Measurements from ENCODE around the gene CCDC141.
"Not testable (repeated sequence)": the region's sequence is repeated elsewhere in the genome, so short reads cannot be mapped to it uniquely, and the experiment has no call there.

The CCDC141 gene

DNA sequence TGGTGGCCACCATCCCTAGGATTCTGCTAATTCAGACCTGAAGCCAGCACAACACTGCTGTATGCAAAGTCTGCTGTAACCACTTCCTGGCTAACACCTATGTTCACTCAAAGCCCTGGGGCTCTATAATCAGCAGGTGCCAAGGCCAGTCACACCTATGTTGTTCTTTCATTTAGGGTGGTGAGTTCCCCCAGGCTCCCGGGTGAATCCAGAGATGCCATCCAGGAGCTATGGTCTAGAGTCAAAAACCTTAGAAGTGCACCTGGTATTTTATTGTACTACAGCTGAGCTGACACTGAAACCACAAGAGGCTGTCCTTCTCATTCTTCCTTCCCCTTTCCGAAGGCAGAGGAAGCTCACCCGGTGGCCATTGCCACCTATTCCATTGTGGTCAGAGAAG is 46.2 kb upstream of the CCDC141 start:
- Histone ChIP-seq H4K20me1 (ENCODE audit: control insufficient read depth, insufficient read depth, low read depth, low read length) (no peaks in the 10 kb centered on the region), H3F3A (ENCODE audit: control insufficient read depth, insufficient read depth) (no peaks in the 10 kb centered on the region), H3K9me3 (ENCODE audit: control insufficient read depth, insufficient read depth, low read length) (no peaks in the 10 kb centered on the region), H3K4me3 (ENCODE audit: low read length) (peak overlapping the region; percentile 52), H3K4me1 (ENCODE audit: control insufficient read depth, low read length) (peaks cover 67% of the 10 kb centered on the region), H3K79me2 (ENCODE audit: control insufficient read depth, low read length) (no peaks in the 10 kb centered on the region), H3K9me2 (replicated peaks; ENCODE audit: control insufficient read depth, low read length) (no peaks in the 10 kb centered on the region), H3K4me2 (ENCODE audit: low read length) (peak overlapping the region; percentile 70), H3K27me3 (ENCODE audit: control insufficient read depth, low read length) (no peaks in the 10 kb centered on the region), H3K27ac (ENCODE audit: low read depth, low read length) (peak overlapping the region; percentile 73), H3K36me3 (ENCODE audit: control insufficient read depth, low read length) (no peaks in the 10 kb centered on the region)
- TF ChIP-seq, protein P1, sequence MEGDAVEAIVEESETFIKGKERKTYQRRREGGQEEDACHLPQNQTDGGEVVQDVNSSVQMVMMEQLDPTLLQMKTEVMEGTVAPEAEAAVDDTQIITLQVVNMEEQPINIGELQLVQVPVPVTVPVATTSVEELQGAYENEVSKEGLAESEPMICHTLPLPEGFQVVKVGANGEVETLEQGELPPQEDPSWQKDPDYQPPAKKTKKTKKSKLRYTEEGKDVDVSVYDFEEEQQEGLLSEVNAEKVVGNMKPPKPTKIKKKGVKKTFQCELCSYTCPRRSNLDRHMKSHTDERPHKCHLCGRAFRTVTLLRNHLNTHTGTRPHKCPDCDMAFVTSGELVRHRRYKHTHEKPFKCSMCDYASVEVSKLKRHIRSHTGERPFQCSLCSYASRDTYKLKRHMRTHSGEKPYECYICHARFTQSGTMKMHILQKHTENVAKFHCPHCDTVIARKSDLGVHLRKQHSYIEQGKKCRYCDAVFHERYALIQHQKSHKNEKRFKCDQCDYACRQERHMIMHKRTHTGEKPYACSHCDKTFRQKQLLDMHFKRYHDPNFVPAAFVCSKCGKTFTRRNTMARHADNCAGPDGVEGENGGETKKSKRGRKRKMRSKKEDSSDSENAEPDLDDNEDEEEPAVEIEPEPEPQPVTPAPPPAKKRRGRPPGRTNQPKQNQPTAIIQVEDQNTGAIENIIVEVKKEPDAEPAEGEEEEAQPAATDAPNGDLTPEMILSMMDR (IDR thresholded peaks at IDR 0.05; ENCODE audit: low read depth, low read length, poor library complexity, severe bottlenecking) = no peak
- TF ChIP-seq EZH2phosphoT487 (IDR thresholded peaks at IDR 0.05; ENCODE audit: borderline replicate concordance, low read length) = no peak

DNA sequence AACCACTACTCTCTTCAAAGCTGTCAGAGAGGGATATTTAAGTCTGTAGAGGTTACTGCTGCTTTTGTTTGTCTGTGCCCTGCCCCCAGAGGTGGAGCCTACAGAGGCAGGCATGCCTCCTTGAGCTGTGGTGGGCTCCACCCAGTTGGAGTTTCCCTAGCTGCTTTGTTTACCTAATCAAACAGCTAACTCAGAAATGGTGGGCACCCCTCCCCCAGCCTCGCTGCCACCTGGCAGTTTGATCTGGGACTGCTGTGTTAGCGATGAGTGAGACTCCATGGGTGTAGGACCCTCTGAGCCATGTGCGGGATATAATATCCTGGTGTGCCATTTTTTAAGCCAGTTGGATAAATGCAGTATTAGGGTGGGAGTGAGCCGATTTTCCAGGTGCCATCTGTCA is 43.0 kb upstream of the CCDC141 start:
- H3K9me2 ChIP-seq (replicated peaks; ENCODE audit: control insufficient read depth, low read length); H3K79me2 ChIP-seq (ENCODE audit: control insufficient read depth, low read length); H3K9me3 ChIP-seq (ENCODE audit: control insufficient read depth, insufficient read depth, low read length); H3K27me3 ChIP-seq (ENCODE audit: control insufficient read depth, low read length); H3K27ac ChIP-seq (ENCODE audit: low read depth, low read length); H4K20me1 ChIP-seq (ENCODE audit: control insufficient read depth, insufficient read depth, low read depth, low read length); H3K36me3 ChIP-seq (ENCODE audit: control insufficient read depth, low read length); H3F3A ChIP-seq (ENCODE audit: control insufficient read depth, insufficient read depth); H3K4me3 ChIP-seq (ENCODE audit: low read length): not testable (repeated sequence)
- H3K4me2 ChIP-seq (ENCODE audit: low read length) = peak overlapping the region; percentile 46
- H3K4me1 ChIP-seq (ENCODE audit: control insufficient read depth, low read length) = peaks cover 55% of the 10 kb centered on the region

DNA sequence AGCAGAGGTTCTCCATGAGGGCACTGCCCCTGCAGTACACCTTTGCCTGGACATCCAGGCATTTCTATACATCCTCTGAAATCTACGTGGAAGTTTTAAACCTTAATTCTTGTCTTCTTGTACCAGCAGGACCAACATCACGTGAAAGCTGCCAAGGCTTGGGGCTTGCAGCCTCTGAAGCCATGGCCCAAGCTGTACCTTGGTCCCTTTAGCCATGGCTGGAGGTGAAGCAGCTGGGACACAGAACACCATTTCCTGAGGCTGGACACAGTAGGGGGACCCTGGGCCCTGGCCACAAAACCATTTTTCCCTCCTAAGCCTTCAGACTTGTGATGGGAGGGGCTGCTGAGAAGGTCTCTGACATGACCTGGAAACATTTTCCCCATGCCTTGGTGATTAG is 32.8 kb upstream of the CCDC141 start:
- TF ChIP-seq EZH2phosphoT487 (IDR thresholded peaks at IDR 0.05; ENCODE audit: borderline replicate concordance, low read length) = no peak
- TF ChIP-seq, protein P1 (IDR thresholded peaks at IDR 0.05; ENCODE audit: low read depth, low read length, poor library complexity, severe bottlenecking) = no peak
- Histone ChIP-seq H3K36me3 (ENCODE audit: control insufficient read depth, low read length) (no peaks in the 10 kb centered on the region), H3K9me3 (ENCODE audit: control insufficient read depth, insufficient read depth, low read length) (peaks cover under 1% of the 10 kb centered on the region; the same call in 1 of the 2 replicates), H4K20me1 (ENCODE audit: control insufficient read depth, insufficient read depth, low read depth, low read length) (no peaks in the 10 kb centered on the region), H3K27ac (ENCODE audit: low read depth, low read length) (no peak overlapping the region), H3K79me2 (ENCODE audit: control insufficient read depth, low read length) (no peaks in the 10 kb centered on the region), H3K4me3 (ENCODE audit: low read length) (no peak overlapping the region), H3K27me3 (ENCODE audit: control insufficient read depth, low read length) (no peaks in the 10 kb centered on the region), H3F3A (ENCODE audit: control insufficient read depth, insufficient read depth) (no peaks in the 10 kb centered on the region), H3K4me2 (ENCODE audit: low read length) (no peak overlapping the region), H3K9me2 (replicated peaks; ENCODE audit: control insufficient read depth, low read length) (no peaks in the 10 kb centered on the region), H3K4me1 (ENCODE audit: control insufficient read depth, low read length) (peaks cover 9% of the 10 kb centered on the region)

DNA sequence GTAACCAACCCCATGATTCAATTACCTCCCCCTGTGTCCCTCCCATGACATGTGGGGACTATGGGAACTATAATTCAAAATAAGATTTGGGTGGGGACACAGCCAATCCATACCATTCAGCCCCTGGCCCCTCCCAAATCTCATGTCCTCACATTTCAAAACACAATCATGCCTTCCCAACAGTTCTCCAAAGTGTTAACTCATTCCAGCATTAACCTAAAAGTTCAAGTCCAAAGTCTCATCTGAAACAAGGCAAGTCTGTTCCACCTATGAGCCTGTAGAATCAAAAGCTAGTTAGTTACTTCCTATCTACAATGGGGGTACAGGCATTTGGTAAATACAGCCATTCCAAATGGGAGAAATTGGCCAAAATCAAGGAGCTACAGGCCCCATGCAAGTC is 32.0 kb upstream of the CCDC141 start:
- no peak for TF ChIP-seq EZH2phosphoT487 (IDR thresholded peaks at IDR 0.05; ENCODE audit: borderline replicate concordance, low read length)
- TF ChIP-seq, protein P1 (IDR thresholded peaks at IDR 0.05; ENCODE audit: low read depth, low read length, poor library complexity, severe bottlenecking) = no peak
- Histone ChIP-seq H4K20me1 (ENCODE audit: control insufficient read depth, insufficient read depth, low read depth, low read length) (no peaks in the 10 kb centered on the region), H3K27ac (ENCODE audit: low read depth, low read length) (no peak overlapping the region)

More for the DNA sequence above, 32.0 kb upstream of the CCDC141 start:
- Histone ChIP-seq H3K4me1 (ENCODE audit: control insufficient read depth, low read length) (peaks cover 9% of the 10 kb centered on the region), H3K4me2 (ENCODE audit: low read length) (no peak overlapping the region), H3K9me2 (replicated peaks; ENCODE audit: control insufficient read depth, low read length) (no peaks in the 10 kb centered on the region), H3K27me3 (ENCODE audit: control insufficient read depth, low read length) (no peaks in the 10 kb centered on the region), H3K36me3 (ENCODE audit: control insufficient read depth, low read length) (no peaks in the 10 kb centered on the region), H3K79me2 (ENCODE audit: control insufficient read depth, low read length) (no peaks in the 10 kb centered on the region), H3F3A (ENCODE audit: control insufficient read depth, insufficient read depth) (no peaks in the 10 kb centered on the region), H3K9me3 (ENCODE audit: control insufficient read depth, insufficient read depth, low read length) (peaks cover 5% of the 10 kb centered on the region; the same call in 1 of the 2 replicates), H3K4me3 (ENCODE audit: low read length) (no peak overlapping the region)
